ENCODE results near the gene KYNU.
"Not testable (repeated sequence)": the region's sequence is repeated elsewhere in the genome, so short reads cannot be mapped to it uniquely, and the experiment has no call there.

Gene KYNU

GRCh38 chr2:142920571-142920970 lies 43.1 kb downstream of the KYNU start:
- no peak for DNase-seq

GRCh38 chr2:142926445-142926844 lies 49.0 kb downstream of the KYNU start:
- no peak for DNase-seq

- no peak for DNase-seq
These were observed 53.5 kb downstream of the KYNU start for GRCh38 chr2:142930835-142931398.

- DNase-seq: no peak
These were observed 56.5 kb downstream of the KYNU start for GRCh38 chr2:142933916-142934315.

GRCh38 chr2:142935563-142936089 lies 58.2 kb downstream of the KYNU start:
- DNase-seq: no peak

GRCh38 chr2:142936629-142937028 lies 59.2 kb downstream of the KYNU start:
- DNase-seq: no peak

GRCh38 chr2:142937347-142937746 lies 59.9 kb downstream of the KYNU start:
- DNase-seq: no peak

- no peak for DNase-seq
These were observed 60.8 kb downstream of the KYNU start for GRCh38 chr2:142938240-142938639.

GRCh38 chr2:142940606-142941223 lies 63.3 kb downstream of the KYNU start:
- DNase-seq: no peak

GRCh38 chr2:142942690-142943089 lies 65.2 kb downstream of the KYNU start:
- no peak for DNase-seq

GRCh38 chr2:142944264-142944663 lies 66.8 kb downstream of the KYNU start:
- no peak for DNase-seq

GRCh38 chr2:142944721-142945120 lies 67.3 kb downstream of the KYNU start:
- no peak for DNase-seq

- no peak for DNase-seq
These were observed 69.5 kb downstream of the KYNU start for GRCh38 chr2:142946941-142947340.

GRCh38 chr2:142948723-142949122 lies 71.3 kb downstream of the KYNU start:
- DNase-seq: not testable (repeated sequence)

GRCh38 chr2:142950323-142950722 lies 72.9 kb downstream of the KYNU start:
- not testable (repeated sequence) for DNase-seq

GRCh38 chr2:142951190-142952007 lies 73.9 kb downstream of the KYNU start:
- DNase-seq: no peak

- DNase-seq: no peak
These were observed 74.6 kb downstream of the KYNU start for GRCh38 chr2:142952018-142952417.

GRCh38 chr2:142952793-142953494 lies 75.5 kb downstream of the KYNU start:
- DNase-seq: no peak

GRCh38 chr2:142954493-142954892 lies 77.0 kb downstream of the KYNU start:
- DNase-seq: no peak

- DNase-seq: no peak
These were observed 79.7 kb downstream of the KYNU start for GRCh38 chr2:142957144-142957543.

GRCh38 chr2:142961202-142961601 lies 83.7 kb downstream of the KYNU start:
- no peak for DNase-seq

GRCh38 chr2:142965443-142965842 lies 88.0 kb downstream of the KYNU start:
- no peak for DNase-seq

- DNase-seq: no peak
These were observed 88.8 kb downstream of the KYNU start for GRCh38 chr2:142966284-142966683.

Data from NCI-H1436 (cell line).